HepG2 (cell line): ENCODE results near the gene KIF19. TPM values are rescaled to one million over a fixed set of nuclear protein-coding genes. Genes with fewer than 3 reads are reported as not detected.

Experiments used
- BCL6 ChIP-seq: IDR thresholded peaks from 2 replicates; pipeline ENCODE4 v1.6.1; 2016; ENCODE audit warnings: missing genetic modification reagents, missing compliant biosample characterization
- FOXA3 ChIP-seq: IDR thresholded peaks from 2 replicates; pipeline ENCODE4 v1.6.1; 2016; ENCODE audit warnings: missing genetic modification reagents, missing compliant biosample characterization
- HES4 ChIP-seq: sonication (generic); formaldehyde crosslinking; IDR thresholded peaks from 2 replicates; pipeline ENCODE4 v1.9.0; 2021; ENCODE audit warnings: mild to moderate bottlenecking, missing genetic modification reagents, borderline replicate concordance
- IKZF4 ChIP-seq: sonication (generic); formaldehyde crosslinking; IDR thresholded peaks from 2 replicates; pipeline ENCODE4 v1.5.1; 2020; ENCODE audit warnings: borderline replicate concordance, mild to moderate bottlenecking, low read depth, missing genetic modification reagents; ENCODE audit errors: not compliant biosample characterization
- KDM3A ChIP-seq: IDR thresholded peaks from 2 replicates; pipeline ENCODE4 v1.6.1; 2018; ENCODE audit warnings: low read depth, missing compliant biosample characterization
- KLF15 ChIP-seq: sonication (generic); formaldehyde crosslinking; IDR thresholded peaks from 2 replicates; pipeline ENCODE4 v1.8.1; 2023; ENCODE audit warnings: borderline replicate concordance, mild to moderate bottlenecking, inconsistent platforms, missing genetic modification reagents, mixed read lengths
- MZF1 ChIP-seq: sonication (generic); formaldehyde crosslinking; IDR thresholded peaks from 2 replicates; pipeline ENCODE4 v1.8.1; 2023; ENCODE audit warnings: mild to moderate bottlenecking, missing genetic modification reagents, borderline replicate concordance
- NONO ChIP-seq, 2 experiments: fragments of 450-650 bp in 1 of 2; sonication (generic) in 1 of 2; formaldehyde crosslinking in 1 of 2; IDR thresholded peaks in 1 of 2; conservative IDR thresholded peaks in 1 of 2; 2 replicates each; pipeline versions ENCODE4 v1.6.1 to v1.8.0; 2017 to 2022; ENCODE audit warnings: mild to moderate bottlenecking in 1 of 2, missing genetic modification reagents in 1 of 2, moderate library complexity in 1 of 2
- ONECUT2 ChIP-seq: sonication (generic); formaldehyde crosslinking; IDR thresholded peaks from 2 replicates; pipeline ENCODE4 v1.4.0; 2020; ENCODE audit warnings: missing genetic modification reagents
- REPIN1 ChIP-seq: sonication (generic); formaldehyde crosslinking; IDR thresholded peaks from 2 replicates; pipeline ENCODE4 v1.8.0; 2022; ENCODE audit warnings: missing genetic modification reagents, low read depth, mild to moderate bottlenecking, borderline replicate concordance
- RFXAP ChIP-seq: sonication (generic); formaldehyde crosslinking; IDR thresholded peaks from 2 replicates; pipeline ENCODE4 v1.4.0; 2020; ENCODE audit warnings: missing genetic modification reagents, borderline replicate concordance
- TCF7 ChIP-seq: sonication (generic); IDR thresholded peaks from 2 replicates; pipeline ENCODE4 v1.6.1; 2016; ENCODE audit warnings: antibody characterized with exemption, low read depth
- ZBTB20 ChIP-seq: sonication (generic); formaldehyde crosslinking; IDR thresholded peaks from 2 replicates; pipeline ENCODE4 v1.8.1; 2023; ENCODE audit warnings: missing genetic modification reagents, low read depth, mild to moderate bottlenecking, borderline replicate concordance
- ZFX ChIP-seq: sonication (generic); formaldehyde crosslinking; IDR thresholded peaks from 2 replicates; pipeline ENCODE4 v1.4.0; 2020; ENCODE audit warnings: mild to moderate bottlenecking, low read depth, missing genetic modification reagents, moderate library complexity
- ZNF20 ChIP-seq: sonication (generic); formaldehyde crosslinking; IDR thresholded peaks from 2 replicates; pipeline ENCODE4 v1.4.0; 2020; ENCODE audit warnings: mild to moderate bottlenecking, moderate library complexity, missing genetic modification reagents
- ZNF234 ChIP-seq: sonication (generic); formaldehyde crosslinking; conservative IDR thresholded peaks from 2 replicates; pipeline ENCODE4 v1.5.1; 2020; ENCODE audit warnings: mild to moderate bottlenecking, missing genetic modification reagents
- ZNF253 ChIP-seq: sonication (generic); formaldehyde crosslinking; IDR thresholded peaks from 2 replicates; pipeline ENCODE4 v1.8.0; 2022; ENCODE audit warnings: mild to moderate bottlenecking, missing genetic modification reagents, borderline replicate concordance
- ZNF431 ChIP-seq: sonication (generic); formaldehyde crosslinking; IDR thresholded peaks from 2 replicates; pipeline ENCODE4 v1.9.0; 2022; ENCODE audit warnings: missing genetic modification reagents, low read depth, mild to moderate bottlenecking, borderline replicate concordance
- ZNF597 ChIP-seq: sonication (generic); formaldehyde crosslinking; IDR thresholded peaks from 2 replicates; pipeline ENCODE4 v1.5.0; 2020; ENCODE audit warnings: missing genetic modification reagents
- polyA plus RNA-seq, 8 experiments: library from polyadenylated mRNA; depleted of rRNA in 3 of 8; stranded (reverse) in 7 of 8; unstranded in 1 of 8; fragments of >200 nt; fragmentation: Illumina TruSeq in 4 of 8; extraction: Trizol in 4 of 8; gene quantifications; 2 replicates each; pipeline versions ENCODE4 v1.2.1 to v1.2.3, GENCODE V29; 2011 to 2016; ENCODE audit warnings: low read depth in 4 of 8, missing spikeins in 1 of 8, mixed read lengths in 1 of 8; ENCODE audit not compliant: insufficient read depth in 1 of 8
- total RNA-seq, 5 experiments: library from RNA; depleted of rRNA; stranded (reverse); fragments of >200 nt; fragmentation: Illumina TruSeq; extraction: Trizol; gene quantifications; 2 replicates each; pipeline ENCODE4 v1.2.3, GENCODE V29; 2016; ENCODE audit warnings: low read depth in 1 of 5
- TF ChIP-seq, protein P1 (sequence below): sonication (generic); formaldehyde crosslinking; IDR thresholded peaks from 2 replicates; pipeline ENCODE4 v1.4.0; 2020; ENCODE audit warnings: missing genetic modification reagents
- TF ChIP-seq, protein P2 (sequence below): sonication (generic); formaldehyde crosslinking; IDR thresholded peaks from 2 replicates; pipeline ENCODE4 v1.9.0; 2021; ENCODE audit warnings: missing genetic modification reagents, borderline replicate concordance
- TF ChIP-seq, protein P3 (sequence below): sonication (generic); formaldehyde crosslinking; IDR thresholded peaks from 2 replicates; pipeline ENCODE4 v1.8.1; 2023; ENCODE audit warnings: mild to moderate bottlenecking, inconsistent platforms, moderate library complexity, missing genetic modification reagents, borderline replicate concordance

The KIF19 gene
- total and polyA plus RNA-seq, 2 of the 13 experiments (the other 11 are each of a cell fraction or from before 2014, with no cell fraction given): not detected

DNA sequence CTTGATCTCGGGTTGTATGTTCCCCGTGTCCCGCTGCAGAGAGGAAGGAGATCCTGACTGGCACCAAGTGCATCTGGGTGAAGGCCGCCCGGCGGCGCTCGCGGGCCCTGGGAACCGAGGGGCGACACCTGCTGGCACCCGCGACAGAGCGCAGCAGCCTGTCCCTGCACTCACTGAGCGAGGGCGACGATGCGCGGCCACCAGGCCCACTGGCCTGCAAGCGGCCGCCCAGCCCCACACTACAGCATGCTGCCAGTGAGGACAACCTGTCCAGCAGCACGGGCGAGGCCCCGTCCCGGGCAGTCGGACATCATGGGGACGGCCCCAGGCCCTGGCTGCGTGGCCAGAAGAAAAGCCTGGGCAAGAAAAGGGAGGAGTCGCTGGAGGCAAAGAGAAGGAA is 28.1 kb downstream of the KIF19 start (continued):
- TF ChIP-seq ZNF234 (CRISPR knock-in tag): no peak; the same call in 1 of the 2 replicates
- TF ChIP-seq TCF7: no peak
- TF ChIP-seq NONO (IDR thresholded peaks at IDR 0.05): no peak
- TF ChIP-seq NONO (CRISPR knock-in tag; conservative IDR thresholded peaks at IDR 0.05): no peak
- TF ChIP-seq KDM3A (CRISPR knock-in tag): peak; percentile 71; the same call in 1 of the 2 replicates
- no peak for TF ChIP-seq IKZF4 (CRISPR knock-in tag)
- TF ChIP-seq KLF15 (CRISPR knock-in tag): no peak
- TF ChIP-seq, protein P1, sequence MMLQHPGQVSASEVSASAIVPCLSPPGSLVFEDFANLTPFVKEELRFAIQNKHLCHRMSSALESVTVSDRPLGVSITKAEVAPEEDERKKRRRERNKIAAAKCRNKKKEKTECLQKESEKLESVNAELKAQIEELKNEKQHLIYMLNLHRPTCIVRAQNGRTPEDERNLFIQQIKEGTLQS: no peak
- peak; percentile 87; the same call in 1 of the 2 replicates for TF ChIP-seq REPIN1 (CRISPR knock-in tag)
- TF ChIP-seq, protein P2, sequence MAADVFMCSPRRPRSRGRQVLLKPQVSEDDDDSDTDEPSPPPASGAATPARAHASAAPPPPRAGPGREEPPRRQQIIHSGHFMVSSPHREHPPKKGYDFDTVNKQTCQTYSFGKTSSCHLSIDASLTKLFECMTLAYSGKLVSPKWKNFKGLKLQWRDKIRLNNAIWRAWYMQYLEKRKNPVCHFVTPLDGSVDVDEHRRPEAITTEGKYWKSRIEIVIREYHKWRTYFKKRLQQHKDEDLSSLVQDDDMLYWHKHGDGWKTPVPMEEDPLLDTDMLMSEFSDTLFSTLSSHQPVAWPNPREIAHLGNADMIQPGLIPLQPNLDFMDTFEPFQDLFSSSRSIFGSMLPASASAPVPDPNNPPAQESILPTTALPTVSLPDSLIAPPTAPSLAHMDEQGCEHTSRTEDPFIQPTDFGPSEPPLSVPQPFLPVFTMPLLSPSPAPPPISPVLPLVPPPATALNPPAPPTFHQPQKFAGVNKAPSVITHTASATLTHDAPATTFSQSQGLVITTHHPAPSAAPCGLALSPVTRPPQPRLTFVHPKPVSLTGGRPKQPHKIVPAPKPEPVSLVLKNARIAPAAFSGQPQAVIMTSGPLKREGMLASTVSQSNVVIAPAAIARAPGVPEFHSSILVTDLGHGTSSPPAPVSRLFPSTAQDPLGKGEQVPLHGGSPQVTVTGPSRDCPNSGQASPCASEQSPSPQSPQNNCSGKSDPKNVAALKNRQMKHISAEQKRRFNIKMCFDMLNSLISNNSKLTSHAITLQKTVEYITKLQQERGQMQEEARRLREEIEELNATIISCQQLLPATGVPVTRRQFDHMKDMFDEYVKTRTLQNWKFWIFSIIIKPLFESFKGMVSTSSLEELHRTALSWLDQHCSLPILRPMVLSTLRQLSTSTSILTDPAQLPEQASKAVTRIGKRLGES (CRISPR knock-in tag): no peak
- TF ChIP-seq ZBTB20 (CRISPR knock-in tag): no peak
- TF ChIP-seq FOXA3: no peak
- no peak for TF ChIP-seq MZF1 (CRISPR knock-in tag)
- no peak for TF ChIP-seq ZNF597 (CRISPR knock-in tag)
- TF ChIP-seq RFXAP: no peak; the same call in 1 of the 2 replicates
- TF ChIP-seq, protein P3, sequence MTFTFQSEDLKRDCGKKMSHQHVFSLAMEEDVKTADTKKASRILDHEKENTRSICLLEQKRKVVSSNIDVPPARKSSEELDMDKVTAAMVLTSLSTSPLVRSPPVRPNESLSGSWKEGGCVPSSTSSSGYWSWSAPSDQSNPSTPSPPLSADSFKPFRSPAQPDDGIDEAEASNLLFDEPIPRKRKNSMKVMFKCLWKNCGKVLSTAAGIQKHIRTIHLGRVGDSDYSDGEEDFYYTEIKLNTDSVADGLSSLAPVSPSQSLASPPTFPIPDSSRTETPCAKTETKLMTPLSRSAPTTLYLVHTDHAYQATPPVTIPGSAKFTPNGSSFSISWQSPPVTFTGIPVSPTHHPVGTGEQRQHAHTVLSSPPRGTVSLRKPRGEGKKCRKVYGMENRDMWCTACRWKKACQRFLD (CRISPR knock-in tag): no peak
- no peak for TF ChIP-seq BCL6
- TF ChIP-seq ONECUT2 (CRISPR knock-in tag): no peak
- no peak for TF ChIP-seq ZNF431 (CRISPR knock-in tag)
- TF ChIP-seq ZNF20 (CRISPR knock-in tag): no peak
- TF ChIP-seq ZNF253 (CRISPR knock-in tag): no peak
- TF ChIP-seq HES4: no peak
- TF ChIP-seq ZFX (CRISPR knock-in tag): peak; percentile 52; the same call in 1 of the 2 replicates
